ENCODE results near the gene ATP8A1.
A peak's percentile ranks its signal among the peaks of the same experiment; 100 is the strongest.
"Not testable (repeated sequence)": the region's sequence is repeated elsewhere in the genome, so short reads cannot be mapped to it uniquely, and the experiment has no call there.

Gene ATP8A1

DNA sequence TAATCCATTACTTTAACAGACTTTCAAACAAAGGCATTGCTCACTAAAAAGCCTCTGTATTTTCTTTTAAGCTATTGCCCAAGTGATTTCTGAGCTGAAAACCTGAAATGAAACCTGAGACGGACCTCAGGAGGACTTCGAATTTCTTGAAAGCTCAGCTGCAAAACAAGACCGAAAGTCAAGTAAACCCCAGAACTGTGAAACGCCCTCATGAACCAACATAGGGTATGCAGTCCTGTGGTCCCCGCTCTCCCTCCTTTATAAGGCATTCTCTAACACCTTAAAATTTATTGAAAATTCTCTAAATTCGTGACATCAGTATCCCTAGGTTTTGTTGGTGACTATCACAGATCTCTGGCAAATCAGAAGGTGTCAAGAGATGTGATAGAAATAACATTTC, 167.8 kb downstream of the ATP8A1 start:
- no peak for TF ChIP-seq CTCF (IDR thresholded peaks at IDR 0.05; ENCODE audit: extremely low read depth, missing control alignments)
- DNase-seq (ENCODE audit: low spot score) = peak; percentile 37

DNA sequence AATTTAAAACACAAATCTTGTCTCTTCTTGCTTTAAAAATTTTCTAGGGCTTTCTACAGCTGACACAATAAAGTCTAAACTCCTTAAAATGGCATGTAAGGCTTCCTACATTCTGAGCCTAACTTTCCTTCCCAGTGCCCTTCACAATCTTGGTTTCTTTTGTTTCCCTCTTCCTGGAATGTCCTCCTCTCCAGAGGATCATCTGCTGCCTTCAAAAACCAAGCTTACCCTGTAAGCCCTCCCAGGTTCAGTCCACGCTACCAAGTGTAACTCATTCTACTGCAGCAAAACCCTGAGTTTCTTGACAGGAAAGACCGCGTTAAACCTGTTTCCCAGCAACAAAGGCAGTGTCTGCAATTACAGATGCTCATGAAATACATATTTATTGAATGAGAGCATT, 168.4 kb downstream of the ATP8A1 start:
- no peak for TF ChIP-seq CTCF (IDR thresholded peaks at IDR 0.05; ENCODE audit: extremely low read depth, missing control alignments)
- no peak for DNase-seq (ENCODE audit: low spot score)

DNA sequence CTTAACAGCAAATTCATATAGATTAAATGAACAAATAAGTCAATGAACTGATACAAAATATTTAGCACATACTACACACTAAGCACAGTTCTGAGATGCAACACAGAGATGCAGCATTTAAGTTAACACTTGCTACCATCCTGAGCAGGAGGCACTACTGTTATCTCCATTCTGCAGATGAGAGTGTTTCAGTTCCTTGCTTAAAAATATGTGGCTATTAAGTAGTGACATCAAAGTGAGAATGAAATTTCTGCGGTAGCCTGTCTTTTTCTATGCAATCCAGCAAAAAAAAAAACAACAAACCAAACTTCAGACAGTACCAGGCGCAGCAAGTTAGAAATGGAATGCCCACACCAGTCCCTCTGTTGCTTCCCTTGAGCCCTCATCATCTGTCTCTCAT, 168.8 kb downstream of the ATP8A1 start:
- TF ChIP-seq CTCF (IDR thresholded peaks at IDR 0.05; ENCODE audit: extremely low read depth, missing control alignments) = no peak
- peak; percentile 23 for DNase-seq (ENCODE audit: low spot score)

DNA sequence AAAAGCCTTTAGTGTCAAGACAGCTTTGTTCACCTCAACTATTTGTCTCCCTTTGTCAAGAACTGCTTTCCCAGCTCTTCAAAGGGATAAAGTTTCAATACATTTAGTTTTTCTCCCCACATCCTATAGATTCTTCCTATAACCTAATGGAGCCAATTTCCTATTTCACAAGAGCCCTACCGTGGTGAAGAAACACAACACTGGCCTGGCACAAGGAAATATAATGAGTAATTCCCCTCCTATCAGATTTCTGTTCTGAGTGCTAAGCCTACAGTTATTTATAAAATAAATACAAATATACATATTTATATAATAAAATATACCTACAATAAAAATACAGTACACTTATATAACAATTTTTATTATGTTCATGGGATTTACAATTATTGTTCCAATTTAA, 169.7 kb downstream of the ATP8A1 start:
- TF ChIP-seq CTCF (IDR thresholded peaks at IDR 0.05; ENCODE audit: extremely low read depth, missing control alignments) = no peak

GRCh38 chr4:42486156-42486555, 170.7 kb downstream of the ATP8A1 start:
- DNase-seq (ENCODE audit: low spot score) = not testable (repeated sequence)

More for the DNA sequence above, 169.7 kb downstream of the ATP8A1 start:
- DNase-seq (ENCODE audit: low spot score) = no peak

DNA sequence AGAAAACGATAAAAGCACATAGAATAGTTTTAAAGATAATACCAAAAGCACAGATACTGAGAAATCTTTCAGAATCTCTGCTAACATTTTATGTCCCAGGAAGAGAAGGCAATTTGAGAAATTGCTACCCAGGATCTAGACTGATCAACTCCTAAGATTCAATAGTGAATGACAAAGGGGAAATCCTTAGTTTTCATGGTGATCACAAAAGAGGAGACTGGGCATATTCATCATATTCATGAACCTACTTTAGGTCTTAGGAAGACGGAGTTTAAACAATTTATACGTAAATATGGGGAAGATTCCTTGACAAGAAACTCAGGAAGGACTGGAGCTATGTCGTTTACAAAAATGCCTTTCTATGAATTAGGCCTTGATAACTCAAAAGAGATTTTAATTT, 172.3 kb downstream of the ATP8A1 start:
- DNase-seq (ENCODE audit: low spot score) = no peak
- no peak for TF ChIP-seq CTCF (IDR thresholded peaks at IDR 0.05; ENCODE audit: extremely low read depth, missing control alignments)

- no peak for TF ChIP-seq CTCF (IDR thresholded peaks at IDR 0.05; ENCODE audit: extremely low read depth, missing control alignments)
- no peak for DNase-seq (ENCODE audit: low spot score)
These were observed 173.2 kb downstream of the ATP8A1 start for GRCh38 chr4:42483426-42484379.
